GM21786 (cell line): Measurements from ENCODE around the gene CLSTN2.

ENCODE experiments used
- ATAC-seq: cut with Tn5 transposase; IDR thresholded peaks from one replicate; pipeline ENCODE4 v1.9.1; 2021; ENCODE audit not compliant: unreplicated experiment

Gene CLSTN2

DNA sequence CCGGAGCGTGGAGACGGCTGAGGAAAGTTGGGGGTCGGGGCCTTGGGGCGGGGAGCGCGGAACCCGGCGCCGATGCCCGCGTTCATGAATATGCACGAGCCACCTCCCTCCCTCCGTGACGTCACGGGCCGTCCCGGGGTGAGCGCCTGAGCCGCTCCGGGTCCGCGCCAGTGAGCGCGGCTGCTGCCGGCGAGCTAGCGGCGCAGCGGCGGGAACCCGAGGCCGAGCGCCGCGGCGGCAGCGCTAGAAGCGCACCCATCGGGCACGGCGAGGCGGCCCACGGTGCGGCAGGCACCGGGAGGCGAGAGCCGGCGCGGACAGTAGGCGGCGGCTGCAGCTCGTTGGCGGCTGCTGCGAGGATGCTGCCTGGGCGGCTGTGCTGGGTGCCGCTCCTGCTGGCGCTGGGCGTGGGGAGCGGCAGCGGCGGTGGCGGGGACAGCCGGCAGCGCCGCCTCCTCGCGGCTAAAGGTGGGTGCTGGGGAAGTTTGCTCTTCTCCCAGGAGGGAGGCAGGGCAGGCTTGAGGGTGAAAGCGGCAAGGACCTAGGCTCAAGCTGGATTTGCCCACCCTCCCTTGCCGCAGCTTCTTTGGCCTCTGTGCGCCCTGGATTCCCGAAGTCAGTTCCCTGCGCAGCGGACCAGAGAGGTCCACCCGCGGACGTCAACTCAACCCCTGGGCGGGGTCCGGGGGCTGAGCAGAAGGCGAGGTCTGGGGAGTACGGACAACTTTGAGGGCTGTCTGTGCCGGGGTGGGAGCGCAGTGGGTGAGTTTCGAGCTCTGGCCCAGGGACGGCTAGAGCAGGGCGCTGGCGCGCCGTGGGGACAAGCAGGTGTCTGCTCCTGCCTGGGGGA is at the start of gene CLSTN2:
Gene CLSTN2, plus strand, starts transcription at position 170 of the 850 bp plus-strand sequence.
- ATAC-seq, result no peak

DNA sequence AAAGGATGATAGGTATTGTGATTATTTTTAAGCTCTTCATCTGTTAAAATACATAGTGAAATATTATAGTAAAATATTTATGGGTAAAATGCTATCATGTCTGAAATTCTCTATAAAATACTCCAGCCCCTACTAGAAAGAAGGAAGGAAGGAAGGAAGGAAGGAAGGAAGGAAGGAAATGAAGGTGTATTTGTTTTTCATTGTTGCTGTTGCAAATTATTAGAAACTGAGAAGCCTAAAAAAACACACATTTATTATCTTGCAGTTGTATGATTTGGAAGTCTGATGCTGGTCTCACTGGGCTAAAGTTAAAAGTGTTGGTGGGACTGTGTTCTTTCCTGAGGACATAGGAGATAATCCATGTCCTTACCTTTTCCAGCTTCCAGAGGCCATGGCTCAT is 47.6 kb upstream of the CLSTN2 start:
- ATAC-seq, result no peak

- ATAC-seq, result no peak
Measured at GRCh38 chr3:139888561-139889140, 46.3 kb upstream of the CLSTN2 start.

DNA sequence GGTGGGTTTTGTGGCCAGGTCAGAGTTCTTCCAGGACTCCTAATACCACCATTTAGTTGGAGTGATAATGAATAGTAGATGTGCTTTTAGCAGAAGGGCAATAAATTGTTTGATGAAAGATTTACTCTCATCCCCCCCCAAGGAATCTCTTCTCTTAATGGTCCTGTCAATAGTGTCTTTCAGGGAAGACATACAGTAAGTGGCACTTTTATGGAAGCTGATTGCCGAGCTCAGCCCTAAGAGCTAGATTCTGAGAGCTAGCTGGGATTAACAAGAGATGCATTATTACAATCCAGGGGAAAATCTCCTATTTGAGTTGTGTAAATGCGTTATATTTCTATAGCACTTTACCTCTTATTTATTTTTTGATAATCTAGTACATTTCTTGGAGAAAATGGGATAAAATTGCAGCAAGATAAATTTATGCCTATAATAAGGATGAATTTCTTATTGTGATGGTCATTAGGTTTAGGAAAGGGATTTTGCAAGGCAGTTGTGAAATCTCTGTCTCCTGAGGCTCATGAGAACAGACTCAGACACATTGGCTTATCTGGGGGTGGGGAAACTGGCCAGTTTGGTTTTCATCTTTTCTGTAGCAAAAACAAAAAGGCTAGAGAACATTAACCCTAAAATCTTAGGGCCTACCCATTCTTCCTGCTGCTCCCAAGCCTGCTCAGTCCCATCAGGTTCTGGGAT is 41.6 kb upstream of the CLSTN2 start:
- ATAC-seq, result no peak

DNA sequence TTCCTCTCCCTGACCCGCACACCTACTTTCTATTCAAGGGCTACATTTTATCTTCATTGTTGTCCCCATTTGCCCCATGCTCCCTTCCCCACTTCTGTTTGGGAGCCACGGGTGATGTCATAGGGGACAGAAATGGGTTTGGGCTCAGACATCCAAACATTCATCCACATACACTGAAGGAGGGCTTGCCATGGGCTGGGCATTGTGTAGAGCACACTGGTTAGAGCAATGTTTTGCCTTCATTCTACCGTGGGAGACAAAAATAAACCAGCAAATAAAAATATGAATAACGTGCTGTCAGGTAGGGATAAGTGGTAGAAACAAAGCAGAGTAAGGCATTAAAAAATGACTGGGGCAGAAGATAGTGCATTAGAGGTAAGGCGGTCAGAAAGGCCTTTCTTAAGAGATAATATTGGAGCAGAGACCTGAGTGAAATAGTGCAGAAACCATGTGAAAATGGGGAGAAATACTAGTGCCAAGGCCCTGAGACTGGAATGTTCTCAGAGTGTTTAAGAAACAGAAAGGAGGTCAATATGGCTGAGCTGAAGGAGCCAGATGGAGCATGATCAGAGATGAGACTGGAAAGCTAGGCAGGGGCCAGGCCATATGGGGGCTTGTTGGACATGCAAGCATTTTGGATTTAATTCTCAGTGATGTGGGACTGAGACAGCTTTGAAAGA is 40.9 kb upstream of the CLSTN2 start:
- ATAC-seq, result no peak

DNA sequence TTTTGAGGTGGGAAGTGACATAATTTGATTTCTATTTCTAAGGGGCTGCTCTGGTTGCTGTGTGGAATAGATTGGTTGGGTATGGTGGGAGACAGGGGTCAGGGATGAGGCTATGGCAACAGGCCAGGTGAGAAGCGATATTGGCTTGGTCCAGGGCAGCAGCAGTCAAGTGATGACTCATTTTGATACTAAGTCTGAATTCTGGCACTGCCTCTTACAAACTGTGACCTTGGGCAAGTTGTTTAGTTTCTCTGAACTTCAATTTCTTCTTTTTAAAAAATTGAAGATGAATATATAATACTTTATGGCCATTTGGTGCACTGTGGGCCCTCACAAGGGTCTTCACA is 40.4 kb upstream of the CLSTN2 start:
- no peak for ATAC-seq

GRCh38 chr3:139897759-139898158 is 37.2 kb upstream of the CLSTN2 start:
- ATAC-seq, result no peak

DNA sequence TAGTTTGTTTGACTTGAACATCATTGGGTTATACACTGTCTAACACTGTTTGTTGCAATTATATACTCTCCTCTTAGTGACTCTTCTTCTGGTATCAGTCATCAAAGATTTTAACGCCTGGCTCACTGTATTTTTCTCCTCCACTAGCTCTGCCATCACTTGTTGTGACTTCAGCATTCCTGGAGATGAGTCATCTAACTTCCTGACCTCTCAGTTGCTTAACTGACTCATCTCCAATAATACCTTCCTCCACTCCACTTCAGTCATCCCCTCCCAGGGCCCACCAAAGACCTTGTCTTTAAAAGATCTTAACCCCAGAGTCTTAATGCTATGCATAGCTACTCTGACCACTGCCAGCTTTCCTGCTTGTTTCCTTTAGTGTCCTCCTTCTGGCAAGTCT is 28.6 kb upstream of the CLSTN2 start:
- no peak for ATAC-seq

- no peak for ATAC-seq
Measured at GRCh38 chr3:139909811-139910210, 25.2 kb upstream of the CLSTN2 start.

DNA sequence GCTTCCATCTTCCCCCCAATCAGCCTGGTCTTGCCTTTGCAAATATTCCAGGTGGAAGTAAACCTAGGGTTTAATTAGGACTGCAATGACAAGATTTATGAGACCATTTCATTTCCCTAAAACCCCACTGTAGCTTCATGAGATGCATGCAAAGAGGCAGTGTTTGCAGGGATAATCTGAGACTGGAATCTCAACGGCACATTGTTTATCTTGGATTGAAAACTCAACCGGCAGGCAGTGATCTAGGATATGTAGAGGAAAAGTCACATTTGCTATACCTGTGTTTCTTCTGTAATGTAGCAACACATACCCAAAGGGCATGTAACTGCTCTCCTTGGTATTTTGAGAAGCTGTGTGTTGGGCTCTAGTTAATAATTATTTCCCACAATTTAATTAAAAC is 18.7 kb upstream of the CLSTN2 start:
- ATAC-seq, result no peak

DNA sequence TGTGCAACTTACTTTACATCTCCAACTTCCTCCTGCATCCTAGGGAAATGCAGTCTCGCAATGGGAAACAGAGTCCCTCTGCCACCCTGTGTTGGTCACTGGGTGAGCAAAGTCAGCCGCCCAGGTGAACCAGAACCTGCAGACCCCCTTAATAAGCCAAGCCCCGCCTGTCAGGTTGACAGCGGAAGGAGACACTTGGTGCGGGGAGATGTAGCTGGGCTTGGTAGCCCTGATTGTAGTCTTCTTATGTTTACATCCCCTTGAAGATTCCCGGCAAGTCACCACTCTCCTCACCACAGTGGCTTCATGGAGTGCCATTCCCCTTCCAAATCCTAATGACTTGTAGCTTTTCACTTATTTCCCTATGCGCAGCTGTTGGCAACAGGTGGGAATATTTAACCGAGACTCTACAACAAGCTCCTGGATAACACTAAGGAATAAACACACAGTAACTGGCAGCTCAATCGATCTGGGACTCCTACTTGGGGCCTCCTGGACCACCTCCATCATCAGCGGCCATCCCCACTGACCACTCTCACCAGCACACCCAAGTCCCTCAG is 17.7 kb upstream of the CLSTN2 start:
- ATAC-seq, result no peak

DNA sequence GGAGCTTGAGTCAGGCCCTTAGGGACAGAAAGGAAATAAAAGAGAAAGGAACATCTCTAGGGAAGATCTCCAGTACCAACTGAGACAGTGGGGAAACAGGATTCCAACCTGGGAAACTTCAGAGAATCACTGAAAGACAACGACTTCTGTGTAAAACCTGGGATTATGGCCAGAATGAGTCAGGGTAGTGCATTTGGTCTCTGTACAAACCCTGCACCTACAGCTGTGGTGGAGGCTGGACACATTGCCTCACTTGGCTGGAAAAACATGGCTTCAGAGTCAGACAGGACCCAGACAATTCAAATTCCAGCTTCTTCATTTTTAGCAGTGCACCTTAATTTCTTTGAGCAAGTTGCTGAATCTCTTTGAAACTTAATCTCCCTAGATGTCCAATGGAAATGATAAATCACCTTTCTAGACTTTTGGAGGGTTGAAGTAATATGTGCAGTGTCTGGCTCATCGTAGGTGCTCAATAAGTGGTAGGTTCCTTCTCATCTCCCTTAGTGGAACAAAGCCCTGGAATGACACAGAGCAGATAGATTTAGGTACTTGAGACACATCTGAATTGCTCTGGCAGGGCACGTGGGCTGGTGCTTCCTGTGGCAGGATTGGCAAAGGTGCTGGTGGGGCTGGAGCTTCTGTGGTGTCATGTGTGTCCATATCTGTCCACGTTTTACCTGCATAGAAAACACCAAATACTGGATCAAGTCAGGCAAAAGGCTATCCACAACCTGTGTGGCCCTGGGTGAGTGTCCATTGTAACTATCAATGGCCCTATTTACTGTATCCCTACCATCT is 6.1 kb upstream of the CLSTN2 start:
- no peak for ATAC-seq

DNA sequence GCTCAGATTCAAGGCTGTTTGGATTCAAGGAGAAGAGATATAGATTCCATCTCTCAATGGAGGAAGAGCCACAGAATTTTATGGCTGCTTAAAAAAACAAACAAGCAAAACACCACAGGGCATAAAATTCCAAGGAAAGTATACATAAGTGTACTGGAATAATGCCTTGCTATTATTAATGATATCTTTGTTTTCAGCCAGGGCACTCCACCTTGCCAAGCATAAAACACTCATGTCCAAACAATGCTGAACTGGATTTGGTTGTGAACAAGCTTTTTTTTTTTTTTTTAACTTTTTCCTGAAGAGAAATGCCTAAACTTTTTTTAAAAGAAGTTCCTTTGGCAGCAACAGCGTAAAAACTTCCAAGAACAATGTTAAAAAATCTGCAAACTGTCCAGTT is 4.8 kb upstream of the CLSTN2 start:
- ATAC-seq, result no peak

DNA sequence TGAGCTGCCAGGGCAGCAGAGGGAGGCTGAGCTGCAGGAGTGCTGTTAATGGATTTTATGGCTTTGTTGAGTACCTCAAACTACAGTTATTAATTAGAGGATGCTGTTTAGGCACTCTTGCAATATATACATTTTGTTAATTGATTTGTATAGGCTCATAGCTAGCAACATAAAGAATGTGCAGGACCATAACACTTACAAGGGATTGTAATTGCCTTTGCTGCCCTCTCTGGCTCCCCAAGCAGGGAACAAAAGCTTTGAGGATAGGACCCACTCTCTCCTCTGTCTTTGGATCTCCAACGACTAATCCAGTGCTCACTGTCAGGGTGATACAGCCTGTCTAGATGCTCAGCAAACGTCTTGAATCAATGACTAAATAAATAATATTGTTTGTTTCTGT is 1.2 kb upstream of the CLSTN2 start:
- no peak for ATAC-seq

DNA sequence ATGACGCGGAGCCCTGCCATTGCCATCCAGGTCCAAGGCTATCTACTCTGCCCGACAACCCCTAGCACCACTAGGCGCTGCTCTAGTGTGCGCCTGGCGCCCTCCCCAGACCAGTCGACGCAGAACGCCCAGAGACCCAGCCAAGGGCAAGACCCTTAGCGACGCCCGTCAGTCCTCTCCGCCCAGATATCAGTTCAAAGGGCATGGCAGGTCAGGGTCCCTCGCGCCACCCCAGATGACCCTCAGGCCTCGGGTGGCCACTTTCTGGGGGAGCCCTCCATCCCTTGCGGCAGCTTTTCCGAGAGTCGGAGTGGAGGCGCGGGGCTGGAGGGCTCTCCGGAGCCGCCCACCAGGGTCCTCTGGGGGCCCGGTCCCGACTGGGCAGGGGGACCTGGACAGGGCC is 371 bp upstream of the CLSTN2 start:
- no peak for ATAC-seq

DNA sequence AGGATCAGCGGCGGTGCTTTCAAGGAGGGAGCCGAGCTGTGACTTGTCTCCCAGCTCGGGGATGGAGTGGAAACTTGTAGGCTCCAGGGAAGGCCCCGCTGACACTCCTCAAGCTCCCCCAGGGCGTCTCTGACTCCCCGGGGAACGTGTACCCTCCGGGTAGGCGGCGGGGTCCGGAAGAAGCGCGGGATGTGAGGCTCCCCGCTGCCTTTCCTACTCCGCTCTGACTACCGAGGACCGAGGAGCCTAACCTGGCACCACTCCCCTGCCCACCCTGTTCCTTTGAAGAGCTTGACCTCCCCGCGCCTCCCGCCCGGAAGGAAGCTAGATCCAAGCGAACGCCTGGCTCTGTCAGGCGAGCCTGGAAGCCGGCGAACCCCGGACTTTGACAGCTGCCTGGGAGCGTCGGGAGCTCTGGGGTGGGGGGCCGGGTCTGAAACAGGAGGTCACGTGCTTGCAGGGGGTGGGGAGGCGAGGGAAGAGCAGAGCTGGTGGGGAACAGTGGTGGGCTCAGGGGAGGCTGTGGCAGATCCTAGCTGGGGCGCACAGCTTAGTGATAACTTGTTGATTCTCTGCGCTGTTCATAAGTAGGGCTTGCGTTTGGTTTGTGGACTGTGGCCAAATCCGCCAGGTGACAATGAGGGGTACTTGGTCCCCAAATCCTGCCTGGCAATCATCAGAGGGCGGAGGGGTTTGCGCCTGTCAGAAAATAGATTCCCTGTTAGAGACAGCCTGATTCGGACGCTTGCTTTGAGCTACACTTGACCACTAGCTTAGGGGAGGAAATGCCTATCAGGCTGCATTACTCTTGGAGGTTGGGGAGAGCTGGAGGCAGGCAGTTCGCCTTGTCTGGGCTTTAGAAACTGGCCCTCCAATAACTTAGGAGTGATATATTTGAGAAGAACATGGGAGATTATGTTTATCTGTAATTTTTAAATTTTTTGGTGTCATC is 1.2 kb downstream of the CLSTN2 start:
- no peak for ATAC-seq

- ATAC-seq, result no peak
Measured at GRCh38 chr3:139937674-139938279, 2.8 kb downstream of the CLSTN2 start.

DNA sequence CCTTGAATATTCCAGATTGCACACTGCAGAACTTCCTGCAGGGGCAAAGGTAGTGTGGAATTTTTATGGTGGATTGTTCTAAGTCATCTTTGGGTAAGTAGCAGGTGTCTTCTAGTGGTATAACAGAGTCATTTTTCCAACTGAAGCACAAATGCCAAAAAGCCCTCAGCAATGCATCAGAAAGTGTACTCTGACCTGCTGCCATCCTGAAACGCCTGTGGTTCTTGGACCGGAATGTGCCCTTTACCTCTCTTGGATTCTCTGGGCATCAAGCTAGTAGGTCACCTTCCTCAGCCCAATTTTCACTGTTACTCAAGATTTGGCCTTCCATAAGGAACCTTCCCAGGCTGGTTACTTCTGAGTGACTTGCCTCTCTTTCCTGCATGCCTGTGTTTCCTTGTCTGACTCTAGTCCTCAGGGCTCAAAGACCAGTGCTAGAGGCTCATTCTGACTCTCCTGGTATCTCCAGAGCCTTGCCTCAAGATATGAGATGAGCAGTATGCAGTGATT is 4.8 kb downstream of the CLSTN2 start:
- ATAC-seq, result no peak

- no peak for ATAC-seq
Measured at GRCh38 chr3:139940622-139941021, 5.6 kb downstream of the CLSTN2 start.
